ENCODE measurements around the gene FBXW8.

GRCh38 chr12:116894913-116895312, 15.8 kb upstream of the FBXW8 start:
- TF ChIP-seq CTCF (IDR thresholded peaks at IDR 0.05), result no peak
- no peak for TF ChIP-seq POLR2A (IDR thresholded peaks at IDR 0.05)
